ENCODE data around the gene KRT9. TPM values are rescaled to one million over a fixed set of nuclear protein-coding genes. Genes with fewer than 3 reads are reported as not detected.
"Not testable (repeated sequence)": the region's sequence is repeated elsewhere in the genome, so short reads cannot be mapped to it uniquely, and the experiment has no call there.

KRT9 gene
- total and polyA plus RNA-seq, 4 donors, result 0.11 TPM; not detected in 3

- not testable (repeated sequence) for H3K9me3 ChIP-seq (ENCODE audit: control insufficient read depth, insufficient read depth, low read length); H3K4me1 ChIP-seq (ENCODE audit: control insufficient read depth, insufficient read depth, low read length); H3K27me3 ChIP-seq (ENCODE audit: control insufficient read depth, insufficient read depth, low read length); H3K4me3 ChIP-seq (ENCODE audit: low read depth, low read length); H3K27ac ChIP-seq (ENCODE audit: low read depth, low read length); DNase-seq (ENCODE audit: low read depth in 4 of 6, low spot score in 6 of 6); H3K36me3 ChIP-seq (ENCODE audit: control insufficient read depth, insufficient read depth, low read length)
- 74% methylated on average over 4 of the region's 4 CpGs for WGBS (ENCODE audit: insufficient coverage)
Observed at GRCh38 chr17:41616486-41616885, 44.6 kb upstream of the KRT9 start.

- 43% methylated on average over 5 of the region's 7 CpGs for WGBS (ENCODE audit: insufficient coverage)
- Histone ChIP-seq H3K9me3 (ENCODE audit: control insufficient read depth, insufficient read depth, low read length) (no peaks in the 10 kb centered on the region), H3K27me3 (ENCODE audit: control insufficient read depth, insufficient read depth, low read length) (no peaks in the 10 kb centered on the region), H3K4me3 (ENCODE audit: low read depth, low read length) (no peak overlapping the region), H3K27ac (ENCODE audit: low read depth, low read length) (no peak overlapping the region), H3K4me1 (ENCODE audit: control insufficient read depth, insufficient read depth, low read length) (no peaks in the 10 kb centered on the region), H3K36me3 (ENCODE audit: control insufficient read depth, insufficient read depth, low read length) (no peaks in the 10 kb centered on the region)
- no peak for DNase-seq (ENCODE audit: low read depth in 4 of 6, low spot score in 6 of 6)
Observed at GRCh38 chr17:41615454-41615853, 43.6 kb upstream of the KRT9 start.

GRCh38 chr17:41614767-41615166 is 42.9 kb upstream of the KRT9 start:
- DNase-seq (ENCODE audit: low read depth in 4 of 6, low spot score in 6 of 6); H3K36me3 ChIP-seq (ENCODE audit: control insufficient read depth, insufficient read depth, low read length); H3K4me1 ChIP-seq (ENCODE audit: control insufficient read depth, insufficient read depth, low read length); H3K4me3 ChIP-seq (ENCODE audit: low read depth, low read length); H3K27me3 ChIP-seq (ENCODE audit: control insufficient read depth, insufficient read depth, low read length); H3K27ac ChIP-seq (ENCODE audit: low read depth, low read length); H3K9me3 ChIP-seq (ENCODE audit: control insufficient read depth, insufficient read depth, low read length): not testable (repeated sequence)
- WGBS (ENCODE audit: insufficient coverage), result 66% methylated on average over 5 of the region's 9 CpGs

- 100% methylated on average over 3 of the region's 5 CpGs for WGBS (ENCODE audit: insufficient coverage)
- no peaks in the 10 kb centered on the region for H3K27me3 ChIP-seq (ENCODE audit: control insufficient read depth, insufficient read depth, low read length)
- DNase-seq (ENCODE audit: low read depth in 4 of 6, low spot score in 6 of 6), result no peak
- H3K9me3 ChIP-seq (ENCODE audit: control insufficient read depth, insufficient read depth, low read length), result no peaks in the 10 kb centered on the region
- H3K4me3 ChIP-seq (ENCODE audit: low read depth, low read length), result no peak overlapping the region
- H3K36me3 ChIP-seq (ENCODE audit: control insufficient read depth, insufficient read depth, low read length), result no peaks in the 10 kb centered on the region
- H3K27ac ChIP-seq (ENCODE audit: low read depth, low read length), result no peak overlapping the region
- no peaks in the 10 kb centered on the region for H3K4me1 ChIP-seq (ENCODE audit: control insufficient read depth, insufficient read depth, low read length)
Observed at GRCh38 chr17:41614098-41614497, 42.2 kb upstream of the KRT9 start.

- H3K27ac ChIP-seq (ENCODE audit: low read depth, low read length), result no peak overlapping the region
- no peak overlapping the region for H3K4me3 ChIP-seq (ENCODE audit: low read depth, low read length)
- no peaks in the 10 kb centered on the region for H3K4me1 ChIP-seq (ENCODE audit: control insufficient read depth, insufficient read depth, low read length)
- DNase-seq (ENCODE audit: low read depth in 4 of 6, low spot score in 6 of 6), result no peak
- no peaks in the 10 kb centered on the region for H3K36me3 ChIP-seq (ENCODE audit: control insufficient read depth, insufficient read depth, low read length)
- no peaks in the 10 kb centered on the region for H3K9me3 ChIP-seq (ENCODE audit: control insufficient read depth, insufficient read depth, low read length)
- WGBS (ENCODE audit: insufficient coverage), result 79% methylated on average over 11 of the region's 11 CpGs
- H3K27me3 ChIP-seq (ENCODE audit: control insufficient read depth, insufficient read depth, low read length), result no peaks in the 10 kb centered on the region
Observed at GRCh38 chr17:41613277-41614082, 41.6 kb upstream of the KRT9 start.

GRCh38 chr17:41612376-41613160 is 40.7 kb upstream of the KRT9 start, which contains the start of gene KRT16:
Gene KRT16, minus strand, starts transcription at chr17:41612767. Its CDS starts 79 bp downstream, at chr17:41612688.
- H3K36me3 ChIP-seq (ENCODE audit: control insufficient read depth, insufficient read depth, low read length); H3K27ac ChIP-seq (ENCODE audit: low read depth, low read length); H3K27me3 ChIP-seq (ENCODE audit: control insufficient read depth, insufficient read depth, low read length); H3K4me1 ChIP-seq (ENCODE audit: control insufficient read depth, insufficient read depth, low read length); H3K9me3 ChIP-seq (ENCODE audit: control insufficient read depth, insufficient read depth, low read length); DNase-seq (ENCODE audit: low read depth in 4 of 6, low spot score in 6 of 6); H3K4me3 ChIP-seq (ENCODE audit: low read depth, low read length): not testable (repeated sequence)
- WGBS (ENCODE audit: insufficient coverage), result 86% methylated on average over 24 of the region's 31 CpGs

- H3K9me3 ChIP-seq (ENCODE audit: control insufficient read depth, insufficient read depth, low read length), result no peaks in the 10 kb centered on the region
- no peak overlapping the region for H3K27ac ChIP-seq (ENCODE audit: low read depth, low read length)
- H3K36me3 ChIP-seq (ENCODE audit: control insufficient read depth, insufficient read depth, low read length), result no peaks in the 10 kb centered on the region
- no peaks in the 10 kb centered on the region for H3K4me1 ChIP-seq (ENCODE audit: control insufficient read depth, insufficient read depth, low read length)
- H3K4me3 ChIP-seq (ENCODE audit: low read depth, low read length), result no peak overlapping the region
- no peak for DNase-seq (ENCODE audit: low read depth in 4 of 6, low spot score in 6 of 6)
- WGBS (ENCODE audit: insufficient coverage), result 90% methylated on average over 25 of the region's 25 CpGs
- H3K27me3 ChIP-seq (ENCODE audit: control insufficient read depth, insufficient read depth, low read length), result no peaks in the 10 kb centered on the region
Observed at GRCh38 chr17:41610965-41611640, 39.2 kb upstream of the KRT9 start.

GRCh38 chr17:41610061-41610517 is 38.2 kb upstream of the KRT9 start:
- H3K36me3 ChIP-seq (ENCODE audit: control insufficient read depth, insufficient read depth, low read length); H3K9me3 ChIP-seq (ENCODE audit: control insufficient read depth, insufficient read depth, low read length); H3K4me1 ChIP-seq (ENCODE audit: control insufficient read depth, insufficient read depth, low read length); DNase-seq (ENCODE audit: low read depth in 4 of 6, low spot score in 6 of 6); H3K27ac ChIP-seq (ENCODE audit: low read depth, low read length); H3K27me3 ChIP-seq (ENCODE audit: control insufficient read depth, insufficient read depth, low read length); H3K4me3 ChIP-seq (ENCODE audit: low read depth, low read length): not testable (repeated sequence)
- 28% methylated on average over 7 of the region's 10 CpGs for WGBS (ENCODE audit: insufficient coverage)

GRCh38 chr17:41606930-41607329 is 35.1 kb upstream of the KRT9 start:
- H3K36me3 ChIP-seq (ENCODE audit: control insufficient read depth, insufficient read depth, low read length); H3K9me3 ChIP-seq (ENCODE audit: control insufficient read depth, insufficient read depth, low read length); H3K4me3 ChIP-seq (ENCODE audit: low read depth, low read length); DNase-seq (ENCODE audit: low read depth in 4 of 6, low spot score in 6 of 6); H3K4me1 ChIP-seq (ENCODE audit: control insufficient read depth, insufficient read depth, low read length); H3K27ac ChIP-seq (ENCODE audit: low read depth, low read length); H3K27me3 ChIP-seq (ENCODE audit: control insufficient read depth, insufficient read depth, low read length): not testable (repeated sequence)
- no CpG with 5 or more reads among the region's 4 CpGs for WGBS (ENCODE audit: insufficient coverage)

All from spinal cord (tissue), 10 donors.